Measurements from ENCODE around the gene CDH15. TPM values are rescaled to one million over a fixed set of nuclear protein-coding genes. Genes with fewer than 3 reads are reported as not detected.

Gene CDH15
- total and polyA plus RNA-seq, 2 donors (not counting 1 experiment from before 2014, with no cell fraction given), result not detected

DNA sequence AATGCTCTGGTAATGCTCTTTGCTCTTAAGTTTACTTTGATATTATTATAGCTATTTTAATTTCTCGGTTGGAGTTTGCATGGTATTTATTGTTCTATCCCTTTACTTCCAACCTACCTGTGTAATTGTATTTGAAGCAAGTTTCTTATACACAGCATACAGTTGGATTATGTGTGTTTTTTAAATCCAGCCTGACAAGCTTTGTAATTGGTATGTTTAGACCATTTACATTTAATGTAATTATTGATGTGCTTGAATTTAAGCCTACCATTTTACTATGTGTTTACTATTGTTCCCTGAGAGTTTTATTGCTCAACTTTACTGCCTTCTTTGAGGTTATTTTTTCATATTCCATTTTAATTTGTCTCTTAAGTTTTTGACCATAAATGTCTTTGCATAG, 42.2 kb upstream of the CDH15 start:
- H3K4me3 Mint-ChIP-seq, result no peak overlapping the region
- intact Hi-C loops (cut with micrococcal nuclease), result no loop called here
- peaks cover 3% of the 10 kb centered on the region for H3K9me3 Mint-ChIP-seq (ENCODE audit: insufficient read depth)
- Histone ChIP-seq H3K79me2 (ENCODE audit: control insufficient read depth, insufficient read depth, low read length) (peaks cover 37% of the 10 kb centered on the region), H3K27ac (ENCODE audit: low read length in 2 of 2) (no peak overlapping the region), H3K4me3 (ENCODE audit: control extremely low read depth in 1 of 5, extremely low read depth in 1 of 5, insufficient read depth in 1 of 5, low read depth in 2 of 5, low read length in 4 of 5) (no peak overlapping the region), H3K4me1 (ENCODE audit: control insufficient read depth in 2 of 2, insufficient read depth in 2 of 2, low read length in 2 of 2) (no peaks in the 10 kb centered on the region), H3K9ac (ENCODE audit: low read length) (no peak overlapping the region), H3K36me3 (replicated peaks in 1 of 2; ENCODE audit: control extremely low read depth in 1 of 2, control insufficient read depth in 1 of 2, extremely low read depth in 1 of 2, insufficient read depth in 2 of 2, low read length in 1 of 2) (peaks cover 0 to 42% of the 10 kb centered on the region in 2 experiments), H4K20me1 (ENCODE audit: control insufficient read depth, insufficient read depth, low read length, poor library complexity, severe bottlenecking) (peaks cover 37% of the 10 kb centered on the region), H2AFZ (ENCODE audit: insufficient read depth, low read depth, low read length, poor library complexity, severe bottlenecking) (no peak overlapping the region), H3K27me3 (replicated peaks in 1 of 4; ENCODE audit: control extremely low read depth in 1 of 4, control insufficient read depth in 3 of 4, insufficient read depth in 4 of 4, low read length in 3 of 4) (no peaks in the 10 kb centered on the region), H3K4me2 (replicated peaks; ENCODE audit: low read depth, low read length, poor library complexity, severe bottlenecking) (no peak overlapping the region), H3K9me3 (ENCODE audit: control extremely low read depth in 1 of 3, control insufficient read depth in 2 of 3, insufficient read depth in 1 of 3, low read length in 2 of 3) (peaks cover 0 to 5% (median 0%) of the 10 kb centered on the region in 3 donors)
- ATAC-seq (ENCODE audit: low read depth) (no peak), DNase-seq (no peak)
- CTCF ChIA-PET, result interaction anchor here (0.9 kb wide), 1 partner anchor 37 kb away, joined by 3 read pairs; no protein-coding TSS in a partner anchor
- TF ChIP-seq EZH2 (IDR thresholded peaks at IDR 0.05; ENCODE audit: borderline replicate concordance, insufficient read depth, low read depth, low read length, poor library complexity, severe bottlenecking), result no peak
- TF ChIP-seq, protein P1, sequence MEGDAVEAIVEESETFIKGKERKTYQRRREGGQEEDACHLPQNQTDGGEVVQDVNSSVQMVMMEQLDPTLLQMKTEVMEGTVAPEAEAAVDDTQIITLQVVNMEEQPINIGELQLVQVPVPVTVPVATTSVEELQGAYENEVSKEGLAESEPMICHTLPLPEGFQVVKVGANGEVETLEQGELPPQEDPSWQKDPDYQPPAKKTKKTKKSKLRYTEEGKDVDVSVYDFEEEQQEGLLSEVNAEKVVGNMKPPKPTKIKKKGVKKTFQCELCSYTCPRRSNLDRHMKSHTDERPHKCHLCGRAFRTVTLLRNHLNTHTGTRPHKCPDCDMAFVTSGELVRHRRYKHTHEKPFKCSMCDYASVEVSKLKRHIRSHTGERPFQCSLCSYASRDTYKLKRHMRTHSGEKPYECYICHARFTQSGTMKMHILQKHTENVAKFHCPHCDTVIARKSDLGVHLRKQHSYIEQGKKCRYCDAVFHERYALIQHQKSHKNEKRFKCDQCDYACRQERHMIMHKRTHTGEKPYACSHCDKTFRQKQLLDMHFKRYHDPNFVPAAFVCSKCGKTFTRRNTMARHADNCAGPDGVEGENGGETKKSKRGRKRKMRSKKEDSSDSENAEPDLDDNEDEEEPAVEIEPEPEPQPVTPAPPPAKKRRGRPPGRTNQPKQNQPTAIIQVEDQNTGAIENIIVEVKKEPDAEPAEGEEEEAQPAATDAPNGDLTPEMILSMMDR (IDR thresholded peaks at IDR 0.05), result no peak
- H3K4me1 Mint-ChIP-seq, result peaks cover 5% of the 10 kb centered on the region
- POLR2A ChIA-PET, result no interaction called here
- no peaks in the 10 kb centered on the region for H3K27me3 Mint-ChIP-seq
- WGBS (ENCODE audit: insufficient coverage), result no CpG with 5 or more reads among the region's 1 CpG
- no peak overlapping the region for H3K27ac Mint-ChIP-seq

- Mint-ChIP-seq H3K4me1 (peaks cover 2% of the 10 kb centered on the region), H3K27ac (no peak overlapping the region)
- no peak for DNase-seq
These were observed 41.1 kb upstream of the CDH15 start for GRCh38 chr16:89130448-89130847.

More at GRCh38 chr16:89130448-89130847, 41.1 kb upstream of the CDH15 start:
- peaks cover 3% of the 10 kb centered on the region for H3K9me3 Mint-ChIP-seq (ENCODE audit: insufficient read depth)
- Histone ChIP-seq H3K4me1 (ENCODE audit: control insufficient read depth in 2 of 2, insufficient read depth in 2 of 2, low read length in 2 of 2) (no peaks in the 10 kb centered on the region), H2AFZ (ENCODE audit: insufficient read depth, low read depth, low read length, poor library complexity, severe bottlenecking) (no peak overlapping the region), H3K27ac (ENCODE audit: low read length in 2 of 2) (no peak overlapping the region), H3K4me2 (replicated peaks; ENCODE audit: low read depth, low read length, poor library complexity, severe bottlenecking) (no peak overlapping the region), H3K27me3 (replicated peaks in 1 of 4; ENCODE audit: control extremely low read depth in 1 of 4, control insufficient read depth in 3 of 4, insufficient read depth in 4 of 4, low read length in 3 of 4) (no peaks in the 10 kb centered on the region), H3K9ac (ENCODE audit: low read length) (no peak overlapping the region), H3K9me3 (ENCODE audit: control extremely low read depth in 1 of 3, control insufficient read depth in 2 of 3, insufficient read depth in 1 of 3, low read length in 2 of 3) (peaks cover 0 to 4% (median 0%) of the 10 kb centered on the region in 3 donors), H3K79me2 (ENCODE audit: control insufficient read depth, insufficient read depth, low read length) (peaks cover 42% of the 10 kb centered on the region), H3K4me3 (ENCODE audit: control extremely low read depth in 1 of 5, extremely low read depth in 1 of 5, insufficient read depth in 1 of 5, low read depth in 2 of 5, low read length in 4 of 5) (no peak overlapping the region), H4K20me1 (ENCODE audit: control insufficient read depth, insufficient read depth, low read length, poor library complexity, severe bottlenecking) (peaks cover 42% of the 10 kb centered on the region), H3K36me3 (replicated peaks in 1 of 2; ENCODE audit: control extremely low read depth in 1 of 2, control insufficient read depth in 1 of 2, extremely low read depth in 1 of 2, insufficient read depth in 2 of 2, low read length in 1 of 2) (peaks cover 0 to 50% of the 10 kb centered on the region in 2 experiments)
- no peak for ATAC-seq (ENCODE audit: low read depth)
- no peak overlapping the region for H3K4me3 Mint-ChIP-seq
- no peak for TF ChIP-seq EZH2 (IDR thresholded peaks at IDR 0.05; ENCODE audit: borderline replicate concordance, insufficient read depth, low read depth, low read length, poor library complexity, severe bottlenecking)
- TF ChIP-seq, protein P1 (IDR thresholded peaks at IDR 0.05), result no peak
- ChIA-PET POLR2A (no interaction called here), CTCF (no interaction called here)
- H3K27me3 Mint-ChIP-seq, result no peaks in the 10 kb centered on the region
- intact Hi-C loops (cut with micrococcal nuclease), result no loop called here
- 100% methylated on average over 2 of the region's 5 CpGs for WGBS (ENCODE audit: insufficient coverage)
